NCI-H345 (cell line): Measurements from ENCODE around the gene IQCE.
A peak's percentile ranks its signal among the peaks of the same experiment; 100 is the strongest.

Experiments used
- DNase-seq: peaks from one replicate; lab custom pipeline; 2025; lab: John Stamatoyannopoulos, UW

IQCE gene

DNA sequence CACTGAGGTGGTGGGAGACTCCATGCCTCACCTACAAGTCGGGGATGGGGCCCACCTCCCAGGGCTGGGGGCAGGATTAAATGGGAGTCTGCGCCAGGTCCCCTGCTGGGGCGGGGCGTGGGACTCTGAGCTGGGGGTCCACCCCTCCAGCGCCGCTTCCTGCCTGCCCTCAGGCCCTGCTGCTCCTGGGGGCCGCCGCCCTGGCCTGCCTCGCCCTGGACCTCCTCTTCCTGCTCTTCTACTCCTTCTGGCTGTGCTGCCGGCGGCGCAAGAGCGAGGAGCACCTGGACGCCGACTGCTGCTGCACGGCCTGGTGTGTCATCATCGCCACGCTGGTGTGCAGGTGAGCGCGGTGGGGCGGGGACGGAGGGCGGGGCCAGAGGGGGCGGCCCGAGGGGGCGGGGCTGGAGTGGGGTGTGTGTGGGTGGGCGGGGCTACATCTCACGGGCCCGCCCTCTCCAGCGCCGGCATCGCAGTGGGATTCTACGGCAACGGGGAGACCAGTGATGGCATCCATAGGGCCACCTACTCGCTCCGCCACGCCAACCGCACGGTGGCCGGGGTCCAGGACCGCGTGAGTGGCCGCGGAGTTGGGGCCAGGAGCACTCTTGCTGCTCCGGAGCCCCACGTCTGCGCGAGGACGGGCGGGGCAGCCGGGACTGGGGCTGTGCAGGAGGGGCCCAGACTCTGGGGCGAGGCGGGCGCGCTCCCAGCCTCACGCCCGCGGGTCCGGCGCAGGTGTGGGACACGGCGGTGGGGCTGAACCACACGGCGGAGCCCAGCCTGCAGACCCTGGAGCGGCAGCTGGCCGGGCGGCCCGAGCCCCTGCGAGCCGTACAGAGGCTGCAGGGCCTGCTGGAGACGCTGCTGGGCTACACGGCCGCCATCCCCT is 88.1 kb downstream of the IQCE start:
- DNase-seq = peak; percentile 67

DNA sequence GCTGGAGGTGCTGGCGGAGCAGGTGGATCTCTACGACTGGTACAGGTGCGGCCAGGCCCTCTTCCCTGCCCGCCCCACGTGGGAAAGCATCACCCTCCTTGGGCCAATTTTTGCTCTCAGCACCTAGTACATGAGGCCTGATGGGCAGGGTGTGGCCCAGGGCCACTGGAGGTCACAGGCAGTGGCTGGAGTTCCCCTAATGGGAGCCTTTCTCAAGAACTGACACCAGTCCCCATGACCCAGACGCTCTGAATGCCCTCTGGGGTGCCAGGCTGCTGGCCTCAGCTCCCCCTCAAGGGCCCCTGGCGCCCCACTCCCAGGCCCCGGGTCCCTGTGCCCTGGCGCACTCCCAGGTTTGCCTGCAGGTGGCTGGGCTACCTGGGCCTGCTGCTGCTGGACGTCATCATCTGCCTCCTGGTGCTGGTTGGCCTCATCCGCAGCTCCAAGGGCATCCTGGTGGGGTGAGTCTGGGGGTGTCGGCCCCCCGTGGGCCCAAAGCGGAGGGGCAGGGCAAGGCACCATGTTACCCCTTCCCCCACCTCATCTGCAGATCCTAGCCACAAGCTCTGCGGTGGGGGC is 88.9 kb downstream of the IQCE start:
- DNase-seq = no peak

DNA sequence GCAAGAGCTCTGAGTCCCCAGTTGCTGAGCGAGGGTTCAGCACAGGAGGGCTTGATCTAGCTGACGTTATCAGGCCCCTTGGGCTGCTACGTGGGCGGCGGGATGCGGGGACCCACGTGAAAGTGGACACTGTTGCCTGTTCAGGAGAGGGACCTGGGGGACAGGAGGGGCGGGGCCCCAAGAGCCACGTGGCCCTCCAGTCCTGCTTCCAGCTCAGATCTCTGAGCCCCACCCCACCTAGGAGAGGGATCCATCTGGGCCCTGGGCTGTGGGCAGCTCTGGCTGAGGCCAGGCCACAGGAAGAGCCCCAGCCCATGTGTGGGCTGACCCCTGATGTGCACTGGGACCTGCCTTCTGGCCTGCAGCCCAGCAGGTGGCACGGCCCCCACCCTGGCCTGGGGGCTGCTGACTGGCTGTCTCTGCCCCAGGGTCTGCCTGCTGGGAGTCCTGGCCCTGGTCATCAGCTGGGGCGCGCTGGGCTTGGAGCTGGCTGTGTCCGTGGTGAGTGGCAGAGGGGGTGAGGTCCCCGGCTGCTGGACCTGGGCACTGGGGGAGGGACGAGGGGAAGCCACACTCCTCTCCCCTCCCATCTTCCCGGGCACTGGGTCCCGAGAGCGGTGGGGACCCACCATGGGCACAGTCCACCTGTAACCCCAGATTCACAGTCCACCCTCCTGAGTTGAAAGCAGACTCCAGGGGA is 90.5 kb downstream of the IQCE start:
- DNase-seq = no peak

DNA sequence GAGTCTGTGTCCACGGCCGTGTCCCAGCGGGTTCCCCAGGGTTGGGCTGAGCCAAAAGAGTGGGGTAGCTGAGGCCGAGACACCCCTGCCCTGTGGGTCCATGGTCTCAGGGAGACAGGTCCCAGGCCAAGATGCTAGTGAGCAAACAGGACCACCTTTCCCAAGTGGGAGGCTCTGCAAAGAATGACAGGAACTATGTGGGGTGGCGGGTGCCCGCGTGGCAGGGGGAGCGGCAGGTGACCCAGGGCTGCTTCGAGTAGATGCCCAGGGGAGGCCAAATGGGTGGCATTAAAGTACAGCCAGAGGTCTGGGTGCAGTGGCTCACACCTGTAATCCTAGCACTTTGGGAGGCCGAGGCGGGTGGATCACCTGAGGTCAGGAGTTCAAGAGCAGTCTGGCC is 91.2 kb downstream of the IQCE start:
- no peak for DNase-seq

DNA sequence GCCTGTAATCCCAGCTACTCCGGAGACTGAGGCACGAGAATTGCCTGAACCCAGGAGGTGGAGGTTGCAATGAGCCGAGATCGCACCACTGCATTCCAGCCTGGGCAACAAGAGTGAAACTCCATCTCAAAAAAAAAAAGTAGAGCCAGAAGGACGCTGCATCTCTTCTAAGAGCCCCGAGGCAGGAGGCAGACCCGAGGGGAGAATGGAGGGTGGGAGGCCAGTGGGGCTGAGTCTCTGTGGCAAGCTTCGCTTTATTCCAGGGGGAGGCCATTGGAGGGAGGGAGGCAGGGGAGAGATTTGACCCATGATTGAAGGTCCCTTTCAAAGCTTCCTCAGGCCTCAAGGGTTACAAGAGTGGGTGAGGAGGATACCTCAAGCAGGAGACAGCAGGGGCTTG is 91.7 kb downstream of the IQCE start:
- DNase-seq = no peak

DNA sequence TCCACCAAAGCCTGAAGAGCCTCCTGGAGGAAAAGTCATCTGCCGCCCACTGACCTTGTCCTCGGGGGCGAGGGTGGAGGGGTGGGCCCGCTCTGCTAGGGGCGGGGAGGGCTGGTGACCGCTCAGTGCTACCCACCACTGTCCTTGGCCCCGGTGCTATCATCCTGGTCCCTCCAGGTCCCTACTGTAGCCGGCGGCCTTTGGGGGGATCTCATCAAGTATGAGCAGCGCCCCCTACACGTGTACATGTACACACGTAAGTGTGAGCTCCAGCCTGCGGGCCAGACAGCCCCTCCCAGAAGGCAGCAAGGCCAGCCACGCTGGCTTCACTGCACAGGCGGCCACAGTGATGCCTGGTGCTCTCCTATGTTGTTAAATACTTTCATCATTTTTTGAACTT is 92.6 kb downstream of the IQCE start:
- no peak for DNase-seq

DNA sequence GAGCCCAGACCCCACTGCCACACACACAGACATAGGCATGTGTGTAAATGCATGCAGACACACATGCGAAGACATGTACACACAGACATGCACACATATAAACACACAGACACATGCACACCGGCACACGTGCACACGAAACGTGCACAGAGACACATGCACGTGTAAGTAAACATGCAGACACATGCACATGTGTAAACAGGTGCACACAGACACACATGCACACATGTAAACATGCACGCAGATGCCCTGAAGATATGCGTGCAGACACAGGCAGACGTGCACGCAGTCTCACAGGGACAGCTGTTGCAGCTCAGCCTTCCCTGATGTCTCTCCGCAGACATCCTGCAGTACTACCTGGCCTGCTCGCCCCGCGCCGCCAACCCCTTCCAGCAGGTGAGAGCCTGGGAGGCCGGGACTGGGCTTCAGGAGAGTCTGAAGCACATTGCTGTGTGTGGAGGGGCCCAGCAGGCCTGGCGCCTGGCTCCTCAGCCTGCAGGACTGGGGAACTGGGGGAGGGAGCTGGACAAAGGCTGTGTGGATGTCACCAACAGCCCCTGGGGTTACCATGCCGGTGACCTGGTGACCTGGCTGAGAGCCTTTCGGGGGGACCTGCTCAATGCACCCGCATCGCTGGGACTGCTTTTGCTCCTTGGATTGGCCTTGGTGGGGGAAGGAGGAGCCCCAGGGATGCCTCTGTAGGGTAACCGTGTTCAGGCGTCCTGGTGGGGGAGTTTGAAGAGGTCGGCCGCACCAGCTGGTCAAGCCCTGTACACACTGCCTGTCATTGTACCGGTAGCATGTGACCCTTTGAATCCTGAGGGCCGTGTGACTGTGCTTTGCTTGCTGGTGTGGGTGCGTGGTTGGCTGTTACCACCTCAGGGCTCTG is 93.3 kb downstream of the IQCE start:
- no peak for DNase-seq

DNA sequence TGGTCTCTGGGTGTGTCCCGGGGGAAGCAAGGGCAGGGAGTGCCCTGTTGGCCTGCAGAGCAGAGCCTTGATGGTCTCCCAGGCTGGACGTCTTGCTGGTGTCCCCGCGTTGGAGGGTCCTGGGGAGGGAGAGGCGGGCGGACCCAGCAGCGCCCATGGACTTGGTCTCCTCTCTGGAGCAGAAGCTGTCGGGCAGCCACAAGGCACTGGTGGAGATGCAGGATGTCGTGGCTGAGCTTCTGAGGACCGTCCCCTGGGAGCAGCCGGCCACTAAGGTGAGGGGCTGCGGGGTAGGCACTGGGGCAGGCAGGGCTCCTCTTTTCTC is 93.9 kb downstream of the IQCE start:
- DNase-seq = no peak

GRCh38 chr7:2654059-2654458 is 95.3 kb downstream of the IQCE start:
- peak; percentile 39 for DNase-seq

DNA sequence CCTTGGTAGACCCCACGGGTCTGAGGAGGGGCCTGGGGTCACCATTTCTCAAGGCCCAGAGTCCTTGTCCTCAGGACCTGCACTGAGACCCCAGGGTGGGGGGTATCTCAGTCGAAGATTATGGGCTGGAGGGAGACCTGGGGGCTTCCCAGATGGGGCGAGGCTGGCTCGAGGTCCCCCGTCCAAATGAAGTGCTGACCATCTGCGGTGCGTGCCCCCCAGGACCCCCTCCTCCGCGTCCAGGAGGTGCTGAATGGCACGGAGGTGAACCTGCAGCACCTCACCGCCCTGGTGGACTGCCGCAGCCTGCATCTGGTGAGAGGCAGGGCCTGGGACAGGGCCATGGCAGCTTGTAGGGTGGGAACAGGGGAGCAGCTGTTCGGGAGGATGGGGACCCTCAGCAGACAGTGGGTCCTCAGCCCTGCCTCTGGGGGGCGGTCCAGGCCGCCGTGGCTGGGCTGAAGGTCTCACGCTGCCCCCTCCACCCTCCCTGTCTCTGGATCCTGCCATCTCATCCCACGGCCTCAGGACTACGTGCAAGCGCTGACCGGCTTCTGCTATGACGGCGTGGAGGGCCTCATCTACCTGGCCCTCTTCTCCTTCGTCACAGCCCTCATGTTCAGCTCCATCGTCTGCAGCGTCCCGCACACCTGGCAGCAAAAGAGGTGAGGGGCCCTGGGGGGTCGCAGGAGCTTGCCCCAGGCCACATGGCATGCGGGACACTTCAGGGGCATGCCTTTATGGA is 97.3 kb downstream of the IQCE start:
- DNase-seq = no peak

DNA sequence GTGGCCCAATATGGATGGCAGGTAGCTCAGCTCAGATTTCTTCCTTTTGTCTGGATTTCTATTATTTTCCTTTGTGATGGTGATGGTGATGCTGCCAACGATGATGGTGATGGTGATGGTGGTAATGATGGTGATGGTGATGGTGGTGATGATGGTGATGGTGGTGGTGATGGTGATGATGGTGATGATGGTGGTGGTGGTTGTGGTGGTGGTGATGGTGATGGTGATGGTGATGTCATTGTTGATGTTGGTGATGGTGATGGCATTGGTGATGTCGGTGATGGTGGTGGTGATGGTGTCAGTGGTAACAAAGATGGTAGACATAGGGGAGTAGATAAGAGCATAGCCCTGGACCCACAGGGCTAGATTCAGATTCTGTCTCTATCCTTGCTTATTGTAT is 98.4 kb downstream of the IQCE start:
- no peak for DNase-seq

DNA sequence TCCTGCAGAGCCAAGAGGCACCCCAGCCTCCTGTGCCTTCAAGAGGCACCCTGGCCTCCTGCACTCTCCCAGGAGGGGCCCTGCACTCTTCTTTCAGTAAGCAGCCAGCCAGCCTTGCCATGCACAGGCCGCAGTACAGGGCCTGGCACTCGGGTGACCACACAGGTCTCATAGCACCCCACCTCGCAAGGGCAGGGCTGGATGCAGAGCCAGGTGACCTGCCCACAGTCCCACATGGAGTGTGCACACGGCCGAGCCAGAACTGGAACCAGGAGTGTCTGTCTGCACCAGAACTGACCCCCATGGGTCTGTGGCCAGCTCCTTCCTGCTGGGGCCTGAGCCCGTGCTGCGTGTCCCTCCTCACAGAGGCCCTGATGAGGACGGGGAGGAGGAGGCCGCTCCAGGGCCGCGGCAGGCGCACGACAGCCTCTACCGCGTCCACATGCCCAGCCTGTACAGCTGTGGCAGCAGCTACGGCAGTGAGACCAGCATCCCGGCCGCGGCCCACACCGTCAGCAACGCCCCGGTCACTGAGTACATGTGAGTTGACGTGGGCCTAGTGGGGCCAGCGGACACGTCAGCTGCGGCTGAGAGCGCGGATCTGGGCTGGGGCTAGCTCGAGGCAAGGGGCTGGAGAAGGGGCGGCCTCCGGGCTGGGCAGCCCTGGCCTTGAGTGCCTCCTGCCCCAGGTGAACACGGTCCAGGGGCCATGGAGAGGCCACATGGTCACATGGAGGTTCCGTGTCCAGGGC is 99.3 kb downstream of the IQCE start:
- no peak for DNase-seq

DNA sequence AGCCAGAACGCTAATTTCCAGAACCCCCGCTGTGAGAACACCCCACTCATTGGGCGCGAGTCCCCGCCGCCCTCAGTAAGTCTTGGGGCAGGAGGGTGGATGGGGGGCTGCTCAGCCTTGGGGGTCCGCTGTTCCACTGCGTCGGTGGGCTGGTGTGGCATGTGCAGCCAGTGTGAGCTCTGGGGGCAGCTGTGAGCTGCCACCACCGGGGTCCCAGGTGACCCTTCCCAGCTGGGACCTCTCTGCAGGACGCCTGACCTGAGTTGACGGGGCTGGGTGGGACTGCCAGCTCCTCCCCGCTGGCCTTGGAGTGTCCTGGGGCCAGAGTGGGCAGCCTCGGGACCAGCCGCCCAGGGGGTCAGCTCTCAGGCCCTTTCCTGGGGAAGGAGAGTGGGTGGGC is 100.2 kb downstream of the IQCE start:
- no peak for DNase-seq

DNA sequence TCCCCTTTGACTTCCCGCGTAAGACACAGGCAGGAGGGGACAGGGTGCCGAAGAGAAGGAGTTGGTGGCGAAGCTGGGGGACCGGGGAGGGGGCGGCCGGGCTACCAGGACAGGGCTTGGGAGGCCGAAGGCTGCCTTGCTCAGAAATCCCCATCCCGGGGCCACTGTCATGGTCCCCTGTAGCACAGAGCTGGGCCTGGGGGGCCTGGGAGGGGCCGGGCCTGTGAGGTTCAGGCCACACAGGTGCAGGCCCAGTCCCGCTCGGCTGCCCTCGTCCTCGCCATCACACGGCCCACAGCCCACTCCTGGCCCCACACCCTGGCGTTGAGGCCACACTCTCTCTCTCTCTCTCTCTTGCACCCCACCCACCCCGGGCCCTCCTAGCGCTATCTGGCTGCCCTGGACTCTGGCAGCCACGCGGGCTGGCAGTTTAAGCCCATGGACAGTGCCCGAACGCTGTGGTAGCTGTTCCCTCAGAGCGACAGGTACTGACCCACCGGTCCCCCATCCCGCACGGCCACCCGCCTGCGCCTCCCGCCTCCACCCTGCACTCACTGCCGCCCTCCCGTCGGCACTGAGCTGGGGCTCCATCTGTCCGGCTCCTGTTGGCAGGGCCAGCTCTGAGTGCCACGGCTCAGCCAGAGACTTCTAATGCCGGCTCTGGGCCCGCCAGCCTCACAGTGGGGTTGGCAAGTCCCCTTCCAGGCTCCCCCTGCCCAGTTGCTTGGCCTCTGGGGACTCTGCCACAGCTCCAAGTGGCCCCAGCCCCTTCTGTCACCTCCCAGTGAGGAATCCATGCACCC is 101.0 kb downstream of the IQCE start:
- no peak for DNase-seq

DNA sequence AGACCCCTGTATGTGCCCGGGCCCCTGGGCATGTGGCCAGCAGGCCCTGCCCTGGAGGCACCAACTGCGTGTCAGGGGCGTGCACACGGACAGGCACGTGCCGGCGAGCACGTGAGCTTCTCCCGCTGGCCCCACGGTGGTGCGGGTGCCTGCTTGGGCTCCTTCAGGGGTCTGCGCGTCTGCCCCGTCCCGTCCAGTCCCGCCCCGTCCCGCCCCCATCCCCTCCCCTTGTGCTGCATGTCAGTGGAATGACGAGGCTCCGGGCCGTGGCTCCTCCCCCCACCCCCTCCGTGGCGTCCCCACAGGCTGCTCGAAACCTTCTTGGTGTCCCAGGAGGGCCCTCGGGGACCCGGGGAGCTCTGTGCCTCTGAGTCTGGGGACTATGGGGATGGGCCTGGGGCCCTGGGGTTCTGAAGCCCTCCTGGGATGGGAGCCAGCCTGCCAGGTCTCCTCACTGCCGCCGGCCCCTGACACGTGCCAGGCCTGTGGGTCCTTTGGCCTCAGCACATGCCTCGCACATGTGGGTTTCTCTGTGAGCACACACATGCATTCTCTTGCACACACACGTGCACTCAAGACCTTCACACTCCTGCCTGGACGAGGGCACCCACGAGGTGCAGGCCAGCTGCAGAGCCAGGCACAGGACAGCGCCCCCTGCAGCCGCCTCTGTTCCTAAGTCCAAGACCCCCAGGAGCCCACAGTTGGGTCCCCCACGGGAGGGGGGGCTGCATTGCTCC is 101.7 kb downstream of the IQCE start:
- no peak for DNase-seq

GRCh38 chr7:2661096-2661449 is 102.3 kb downstream of the IQCE start:
- no peak for DNase-seq

GRCh38 chr7:2661602-2662272 is 103.0 kb downstream of the IQCE start:
- no peak for DNase-seq

DNA sequence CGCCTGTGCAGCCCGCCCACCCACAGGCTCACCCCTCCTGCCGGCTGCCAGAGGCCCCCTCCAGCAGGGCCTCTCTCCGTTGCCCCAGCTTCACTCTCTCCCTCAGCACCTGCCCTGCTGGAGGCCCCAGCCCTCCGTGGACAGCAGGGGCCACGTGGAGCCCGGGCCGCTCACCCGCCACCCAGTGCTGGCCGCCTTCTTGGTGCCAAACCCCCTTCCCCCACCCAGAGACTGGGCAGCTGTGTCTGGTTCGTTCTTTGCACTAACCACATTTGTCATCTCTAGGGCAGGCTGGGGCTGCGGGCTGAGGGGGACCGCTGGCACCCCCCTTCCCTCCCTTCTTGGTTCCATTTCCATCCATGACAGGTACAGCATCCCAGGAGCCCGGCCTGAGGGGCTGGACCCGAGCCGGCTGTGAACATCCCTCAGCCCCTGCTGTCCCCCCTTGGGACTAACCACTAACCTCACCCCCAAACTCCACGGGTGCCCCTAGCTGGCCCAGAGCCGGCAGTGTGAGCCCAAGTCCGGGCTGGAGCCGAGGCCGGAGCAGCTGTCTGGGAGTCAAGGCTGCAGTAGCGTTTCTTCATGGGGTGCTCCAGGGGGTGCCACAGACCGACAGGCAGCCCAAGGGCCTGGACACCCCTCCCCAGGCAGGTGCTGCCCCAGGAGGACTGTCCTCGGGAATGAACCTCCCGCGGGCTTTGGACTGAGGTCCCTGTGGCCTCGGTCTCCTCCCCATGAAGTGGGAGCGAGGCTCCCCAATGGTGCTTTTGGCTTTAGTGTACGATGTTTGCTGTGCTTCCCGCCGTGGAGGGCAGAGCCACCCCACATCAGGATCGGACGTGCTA is 103.7 kb downstream of the IQCE start:
- DNase-seq = no peak
